GM21447 (cell line): Measurements from ENCODE around the gene PDE8A.
"Not testable (repeated sequence)": the region's sequence is repeated elsewhere in the genome, so short reads cannot be mapped to it uniquely, and the experiment has no call there.

ENCODE experiments used
- ATAC-seq: cut with Tn5 transposase; IDR thresholded peaks from one replicate; pipeline ENCODE4 v1.9.1; 2021; ENCODE audit not compliant: unreplicated experiment

PDE8A gene

DNA sequence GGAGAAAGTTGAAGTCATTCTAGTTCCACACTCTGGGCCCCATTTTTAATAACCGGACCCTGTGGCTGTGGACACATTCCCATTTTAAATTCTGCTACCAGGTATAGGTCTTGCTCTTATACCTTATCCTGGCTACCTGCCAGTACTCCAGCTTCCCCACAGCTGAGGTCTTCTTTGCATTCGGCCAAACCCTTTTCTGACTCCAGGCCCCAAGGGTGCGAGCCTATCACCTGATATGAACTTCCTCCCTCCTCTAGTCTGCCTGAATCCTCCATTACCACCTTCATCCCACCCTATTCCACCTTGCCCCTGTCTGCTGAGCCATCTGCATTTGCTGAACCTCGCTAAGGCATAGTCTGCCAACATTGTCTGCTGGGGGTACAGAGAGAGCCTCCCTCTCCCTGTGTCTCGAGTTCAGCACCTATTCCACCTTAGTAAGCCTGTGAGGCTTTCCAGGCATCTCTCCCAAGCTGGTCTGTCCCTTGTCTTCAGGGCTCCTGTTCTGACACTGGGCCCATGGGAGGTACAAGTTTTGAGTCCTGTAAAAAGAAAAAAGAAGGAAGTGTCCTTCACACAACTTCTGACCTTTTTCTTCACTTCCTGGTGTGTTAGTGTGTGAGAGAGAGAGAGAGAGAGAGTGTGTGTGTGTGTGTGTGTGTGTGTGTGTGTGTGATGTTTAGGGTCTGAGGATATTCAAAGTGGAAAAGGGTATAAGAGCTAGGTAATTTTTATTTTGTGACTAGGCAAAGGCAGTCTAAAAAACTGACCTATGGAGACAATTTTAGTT lies 27.0 kb downstream of the PDE8A start:
- no peak for ATAC-seq

DNA sequence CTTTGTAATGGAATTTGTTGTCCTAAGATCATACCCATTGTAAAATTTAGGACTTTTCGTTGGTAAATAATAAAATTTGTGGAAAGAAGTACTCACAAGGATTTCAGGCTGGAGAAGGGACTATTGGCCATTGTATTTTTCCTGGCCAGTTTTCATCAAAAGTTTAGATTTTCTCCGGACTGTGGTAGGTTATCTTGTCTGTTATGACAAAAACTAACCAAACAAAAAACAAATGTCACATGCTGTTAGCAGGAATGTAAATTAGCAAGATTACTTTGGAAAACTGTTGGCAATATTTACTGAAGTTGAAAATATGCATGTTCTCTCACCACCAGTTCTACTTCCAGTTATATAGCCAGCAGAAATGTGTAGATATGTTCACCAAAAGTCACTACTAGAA lies 27.8 kb downstream of the PDE8A start:
- ATAC-seq: no peak

DNA sequence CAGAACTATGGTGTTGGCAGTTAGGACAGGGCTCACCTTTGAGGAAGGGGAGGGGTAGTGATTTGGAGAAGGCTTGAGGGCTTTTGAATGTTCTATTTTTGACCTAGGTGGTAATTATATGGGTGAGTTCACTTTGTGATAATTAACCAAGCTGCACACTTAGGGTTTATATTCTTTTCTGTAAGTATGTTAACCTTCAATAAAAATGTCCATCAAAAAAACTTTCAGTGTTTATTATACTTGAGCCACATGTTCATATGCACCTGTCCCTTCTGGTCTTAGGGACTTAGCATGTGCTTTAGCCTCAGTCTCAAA lies 28.4 kb downstream of the PDE8A start:
- no peak for ATAC-seq

DNA sequence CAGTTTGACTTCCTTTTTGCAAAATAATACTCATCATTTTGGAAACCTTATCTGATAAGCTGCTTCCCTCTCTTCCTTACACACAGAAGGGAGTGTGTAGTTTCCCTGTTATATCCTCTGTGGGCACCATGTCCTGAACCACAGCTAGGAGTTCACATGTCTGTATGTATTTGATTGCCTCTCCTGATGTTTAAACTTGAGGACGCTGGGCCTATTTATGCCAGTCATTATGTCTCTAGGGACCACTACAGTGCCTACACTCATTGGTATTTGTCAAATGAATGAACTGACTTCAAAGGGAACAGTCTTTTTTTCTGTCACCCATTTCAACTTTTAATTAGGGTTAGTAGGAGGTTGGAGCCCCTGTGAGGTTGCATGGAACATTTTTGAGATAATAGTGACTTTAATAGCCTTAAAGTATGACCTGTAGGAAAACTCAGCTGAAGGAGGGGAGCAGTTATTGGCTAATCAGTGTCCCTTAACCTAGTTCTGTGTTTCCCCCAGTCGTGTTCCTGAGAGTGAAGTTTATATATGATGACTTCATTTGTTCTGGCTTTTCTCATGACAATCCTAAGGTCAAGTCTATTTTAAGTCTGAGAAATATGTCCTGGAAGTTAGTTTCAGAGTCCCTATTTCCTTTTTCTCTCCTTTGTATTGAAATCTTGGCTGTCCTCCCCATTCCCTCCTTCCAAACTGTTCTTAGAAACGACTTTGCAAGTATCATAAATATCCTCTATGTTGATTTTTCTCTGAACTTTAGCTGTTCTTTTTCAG lies 28.9 kb downstream of the PDE8A start:
- no peak for ATAC-seq

- no peak for ATAC-seq
Measured at GRCh38 chr15:85011160-85011571, 29.5 kb downstream of the PDE8A start.

DNA sequence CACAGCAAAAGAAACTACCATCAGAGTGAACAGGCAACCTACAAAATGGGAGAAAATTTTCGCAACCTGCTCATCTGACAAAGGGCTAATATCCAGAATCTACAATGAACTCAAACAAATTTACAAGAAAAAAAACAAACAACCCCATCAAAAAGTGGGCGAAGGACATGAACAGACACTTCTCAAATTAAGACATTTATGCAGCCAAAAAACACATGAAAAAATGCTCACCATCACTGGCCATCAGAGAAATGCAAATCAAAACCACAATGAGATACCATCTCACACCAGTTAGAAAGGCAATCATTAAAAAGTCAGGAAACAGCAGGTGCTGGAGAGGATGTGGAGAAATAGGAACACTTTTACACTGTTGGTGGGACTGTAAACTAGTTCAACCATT lies 30.1 kb downstream of the PDE8A start:
- not testable (repeated sequence) for ATAC-seq

DNA sequence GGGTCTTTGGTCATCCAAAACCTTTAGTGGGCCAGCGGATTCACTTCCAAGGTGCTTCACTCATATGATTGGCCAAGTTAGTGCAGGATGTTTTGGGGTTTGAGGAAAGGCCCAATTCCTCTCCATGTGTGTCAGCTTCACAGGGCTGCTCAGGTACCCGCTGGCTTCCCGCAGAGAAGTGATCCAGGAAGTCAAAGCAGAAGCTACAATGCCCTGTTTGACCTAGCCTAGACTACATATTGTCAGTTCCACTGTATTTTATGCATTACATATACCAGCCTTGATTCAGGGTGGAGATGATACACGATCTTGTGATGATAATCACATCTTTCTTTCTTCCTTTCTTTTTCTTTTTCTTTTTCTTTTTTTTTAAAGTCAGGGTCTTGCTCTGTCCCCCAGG lies 32.1 kb downstream of the PDE8A start:
- ATAC-seq: no peak

GRCh38 chr15:85014932-85015331 lies 33.3 kb downstream of the PDE8A start:
- no peak for ATAC-seq

DNA sequence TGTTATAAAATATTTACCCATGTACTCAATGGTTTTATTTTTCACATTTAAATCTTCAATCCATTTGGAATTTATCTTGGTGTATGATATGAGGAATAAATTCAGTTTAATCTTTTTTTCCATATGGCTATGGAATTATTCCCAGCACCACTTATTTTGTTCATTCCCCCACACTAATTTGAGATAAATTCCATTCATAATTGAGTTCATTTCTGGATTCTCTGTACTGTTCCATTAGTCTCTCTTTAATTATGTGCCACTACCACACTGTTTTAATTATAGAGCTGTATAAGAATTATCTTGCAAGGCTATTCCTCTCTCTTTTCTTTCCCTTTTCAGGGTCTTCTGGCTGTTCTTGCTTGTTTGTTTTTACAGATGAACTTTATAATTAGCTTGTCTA lies 34.6 kb downstream of the PDE8A start:
- ATAC-seq: no peak

GRCh38 chr15:85019815-85020590 lies 38.3 kb downstream of the PDE8A start:
- peak; percentile 55 for ATAC-seq

- no peak for ATAC-seq
Measured at GRCh38 chr15:85021409-85021808, 39.8 kb downstream of the PDE8A start.

- ATAC-seq: no peak
Measured at GRCh38 chr15:85022860-85023403, 41.3 kb downstream of the PDE8A start.

- no peak for ATAC-seq
Measured at GRCh38 chr15:85024003-85024402, 42.3 kb downstream of the PDE8A start.

- no peak for ATAC-seq
Measured at GRCh38 chr15:85024509-85025336, 43.1 kb downstream of the PDE8A start.

DNA sequence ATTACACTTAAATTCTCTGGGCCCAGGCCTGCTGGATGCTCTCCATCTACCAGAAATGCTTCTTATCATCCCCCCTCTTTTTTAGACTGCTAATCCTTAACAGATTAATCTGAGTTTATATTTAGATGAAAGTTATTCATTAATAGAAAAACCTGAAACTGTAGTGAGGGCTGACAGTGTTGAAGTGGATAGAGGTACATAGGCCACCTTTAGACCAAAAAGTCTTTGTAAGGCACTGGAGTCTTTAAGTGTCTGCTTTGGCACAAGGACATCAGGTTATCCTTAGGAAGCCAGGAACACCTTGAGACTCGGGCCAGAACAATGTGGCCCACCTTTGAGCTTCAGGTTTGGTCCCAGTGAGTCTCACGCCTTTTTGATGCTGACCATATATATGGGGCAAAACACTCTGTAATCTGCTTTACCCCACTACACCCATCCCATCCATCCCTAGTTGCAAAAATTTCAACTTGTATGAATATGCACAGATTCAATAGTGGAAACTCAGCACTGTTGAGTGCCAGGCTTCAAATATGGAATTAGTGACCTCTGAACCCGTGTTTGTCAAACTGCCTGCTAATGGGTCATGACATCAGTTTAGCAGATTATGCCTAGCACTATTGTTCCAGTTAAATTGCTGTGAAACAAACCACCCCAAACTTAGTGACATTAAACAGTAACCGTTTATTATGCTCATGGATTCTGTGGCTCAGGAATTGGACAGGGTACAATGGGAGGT lies 44.0 kb downstream of the PDE8A start:
- ATAC-seq: no peak

DNA sequence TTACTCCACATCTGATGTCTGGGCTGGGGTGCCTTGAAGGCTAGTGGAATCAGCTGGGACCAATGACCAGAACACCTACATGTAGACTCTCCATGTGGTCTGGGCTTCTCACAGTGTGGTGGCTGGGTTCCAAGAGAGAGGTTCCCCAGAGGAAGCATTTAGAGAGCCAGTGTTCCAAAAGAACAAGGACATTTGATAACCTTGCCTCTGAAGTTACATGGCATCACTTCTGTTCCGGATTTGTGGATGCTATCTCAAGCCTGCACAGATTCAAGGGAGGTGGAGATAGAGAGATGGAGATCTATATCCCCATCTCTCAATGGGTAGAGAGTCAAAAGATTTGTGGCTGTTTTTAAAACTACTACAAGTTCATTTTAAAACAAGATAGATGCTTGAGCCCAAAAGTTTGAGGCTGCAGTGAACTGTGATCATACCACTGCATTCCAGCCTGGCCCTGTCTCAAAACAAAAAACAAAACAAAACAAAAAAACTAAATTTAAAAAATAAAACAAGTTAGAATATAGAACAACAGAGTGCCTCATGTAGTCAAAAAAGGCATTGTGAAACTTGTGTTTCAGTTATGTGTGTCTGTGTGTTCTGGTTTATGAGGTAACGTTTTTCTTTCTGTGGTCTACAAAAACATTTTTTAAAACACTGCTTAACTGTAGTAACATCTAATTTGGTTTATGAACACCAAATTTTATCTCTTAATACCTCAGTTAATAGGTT lies 44.8 kb downstream of the PDE8A start:
- no peak for ATAC-seq

DNA sequence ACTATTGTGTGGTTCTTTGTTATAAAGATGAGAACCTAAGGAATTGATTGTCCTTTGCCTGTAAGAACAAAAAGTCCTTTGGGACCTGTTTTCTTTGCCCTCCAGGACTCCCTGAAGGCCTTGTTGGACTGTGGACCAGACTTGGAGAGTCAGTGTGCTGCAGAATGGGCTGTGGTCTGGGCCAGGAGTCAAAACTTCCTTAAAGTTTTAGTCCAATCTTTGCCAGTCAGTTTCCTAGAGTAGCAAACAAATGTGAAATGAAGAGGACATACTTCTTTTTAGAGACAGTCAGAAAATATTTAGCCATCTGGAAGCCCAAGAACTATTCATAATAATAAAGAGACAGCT lies 45.4 kb downstream of the PDE8A start:
- ATAC-seq: no peak

GRCh38 chr15:85027421-85027820 lies 45.8 kb downstream of the PDE8A start:
- no peak for ATAC-seq

DNA sequence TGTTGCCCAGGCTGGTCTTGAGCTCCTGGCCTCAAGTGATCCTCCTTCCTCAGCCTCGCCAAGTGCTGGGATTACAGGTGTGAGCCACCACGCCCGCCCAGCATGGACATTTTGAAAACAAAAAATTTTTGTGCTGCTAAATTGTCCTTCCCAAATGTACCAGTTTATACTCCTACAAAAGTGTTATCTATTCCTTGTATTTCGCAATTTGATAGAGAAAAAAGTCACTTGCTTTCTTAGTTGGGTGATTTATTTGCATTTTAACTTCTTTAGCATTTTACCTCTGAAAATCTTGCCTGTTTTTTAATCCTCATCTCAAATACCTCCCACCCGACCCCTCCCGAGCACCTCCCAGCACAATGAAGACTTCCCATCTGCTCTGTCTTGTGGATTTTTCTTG lies 46.8 kb downstream of the PDE8A start:
- ATAC-seq: no peak
